ENCODE data around the gene HS2ST1.

Gene HS2ST1

DNA sequence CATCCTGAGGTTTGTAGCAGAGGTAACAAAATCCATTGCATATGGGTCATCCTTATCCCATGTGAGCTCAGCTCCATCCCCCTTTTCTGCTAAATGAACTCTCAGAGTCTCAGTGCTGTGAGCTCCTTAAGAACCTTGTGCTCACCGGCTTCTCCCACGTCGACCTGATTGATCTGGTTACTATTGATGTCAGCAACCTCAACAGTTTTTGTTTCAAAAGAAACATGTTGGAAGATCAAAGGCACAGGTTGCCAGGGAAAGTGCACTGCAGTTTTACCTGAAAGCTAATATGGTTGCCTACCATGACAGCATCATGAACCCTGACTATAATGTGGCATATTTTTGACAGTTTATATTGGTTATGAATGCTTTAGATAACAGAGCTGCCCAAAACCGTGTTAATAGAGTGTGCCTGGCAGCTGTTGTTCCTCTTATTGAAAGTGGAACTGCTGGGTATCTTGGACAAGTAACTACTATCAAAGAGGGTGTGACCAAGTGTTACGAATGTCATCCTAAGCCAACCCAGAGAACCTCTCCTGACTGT, 131.4 kb downstream of the HS2ST1 start:
- H3K4me3 ChIP-seq (ENCODE audit: low read length) = no peak overlapping the region
- DNase-seq (ENCODE audit: low read depth) = no peak
- TF ChIP-seq, protein P1, sequence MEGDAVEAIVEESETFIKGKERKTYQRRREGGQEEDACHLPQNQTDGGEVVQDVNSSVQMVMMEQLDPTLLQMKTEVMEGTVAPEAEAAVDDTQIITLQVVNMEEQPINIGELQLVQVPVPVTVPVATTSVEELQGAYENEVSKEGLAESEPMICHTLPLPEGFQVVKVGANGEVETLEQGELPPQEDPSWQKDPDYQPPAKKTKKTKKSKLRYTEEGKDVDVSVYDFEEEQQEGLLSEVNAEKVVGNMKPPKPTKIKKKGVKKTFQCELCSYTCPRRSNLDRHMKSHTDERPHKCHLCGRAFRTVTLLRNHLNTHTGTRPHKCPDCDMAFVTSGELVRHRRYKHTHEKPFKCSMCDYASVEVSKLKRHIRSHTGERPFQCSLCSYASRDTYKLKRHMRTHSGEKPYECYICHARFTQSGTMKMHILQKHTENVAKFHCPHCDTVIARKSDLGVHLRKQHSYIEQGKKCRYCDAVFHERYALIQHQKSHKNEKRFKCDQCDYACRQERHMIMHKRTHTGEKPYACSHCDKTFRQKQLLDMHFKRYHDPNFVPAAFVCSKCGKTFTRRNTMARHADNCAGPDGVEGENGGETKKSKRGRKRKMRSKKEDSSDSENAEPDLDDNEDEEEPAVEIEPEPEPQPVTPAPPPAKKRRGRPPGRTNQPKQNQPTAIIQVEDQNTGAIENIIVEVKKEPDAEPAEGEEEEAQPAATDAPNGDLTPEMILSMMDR (IDR thresholded peaks at IDR 0.05; ENCODE audit: insufficient read depth, low read depth, low read length, missing control alignments) = no peak

DNA sequence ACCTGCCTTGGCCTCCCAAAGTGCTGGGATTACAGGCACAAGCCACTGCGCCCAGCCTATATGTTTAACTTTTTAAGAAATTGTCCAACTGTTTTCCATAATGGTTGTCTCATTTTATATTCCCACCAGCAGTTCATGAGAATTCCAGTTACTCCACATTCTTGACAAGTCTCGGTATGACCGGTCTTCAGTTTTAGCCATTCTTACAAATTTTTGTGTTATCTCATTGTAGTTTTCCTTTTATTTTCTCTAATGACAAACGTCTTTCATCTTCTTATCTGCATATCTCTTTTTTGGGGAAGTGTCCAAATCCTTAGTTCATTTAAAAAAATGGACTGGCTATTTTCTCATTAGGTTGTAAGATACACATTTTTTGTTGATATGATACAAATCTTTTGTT, 132.5 kb downstream of the HS2ST1 start:
- DNase-seq (ENCODE audit: low read depth) = no peak
- H3K4me3 ChIP-seq (ENCODE audit: low read length) = no peak overlapping the region
- TF ChIP-seq, protein P1 (IDR thresholded peaks at IDR 0.05; ENCODE audit: insufficient read depth, low read depth, low read length, missing control alignments) = no peak

DNA sequence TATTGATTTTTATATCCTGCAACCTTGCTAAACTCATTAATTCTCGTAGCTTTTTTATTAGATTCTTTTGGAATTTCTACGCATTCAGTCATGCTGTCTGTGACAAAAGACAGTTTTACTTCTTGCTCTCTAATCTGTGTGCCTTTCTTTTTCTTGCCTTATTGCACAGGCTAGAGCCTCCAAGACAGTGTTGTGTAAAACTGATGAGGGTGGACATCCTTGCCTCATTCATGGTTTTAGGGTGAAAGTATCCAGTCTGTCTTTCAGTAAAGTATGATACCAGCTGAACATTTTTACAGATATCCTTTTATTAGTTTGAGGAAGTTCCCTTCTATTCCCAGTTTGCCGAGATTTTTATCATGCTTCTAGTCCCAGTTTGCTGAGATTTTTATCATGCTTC, 133.8 kb downstream of the HS2ST1 start:
- no peak overlapping the region for H3K4me3 ChIP-seq (ENCODE audit: low read length)
- TF ChIP-seq, protein P1 (IDR thresholded peaks at IDR 0.05; ENCODE audit: insufficient read depth, low read depth, low read length, missing control alignments) = no peak
- no peak for DNase-seq (ENCODE audit: low read depth)

DNA sequence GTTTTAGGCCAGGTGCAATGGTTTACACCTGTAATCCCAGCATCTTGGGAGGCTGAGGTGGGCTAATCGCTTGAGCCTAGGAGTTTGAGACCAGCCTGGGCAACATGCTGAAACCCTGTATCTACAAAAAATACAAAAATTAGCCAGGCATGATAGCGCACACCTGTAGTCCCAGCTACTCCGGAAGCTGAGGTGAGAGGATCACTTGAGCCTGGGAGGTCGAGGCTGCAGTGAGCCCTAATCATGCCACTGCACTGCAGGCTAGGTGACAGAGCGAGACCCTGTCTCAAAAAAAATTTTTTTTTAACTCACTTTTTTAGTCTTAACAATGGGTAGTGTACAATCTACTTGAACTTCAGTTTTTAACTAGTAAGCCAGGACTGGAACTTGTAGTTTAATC, 137.5 kb downstream of the HS2ST1 start:
- TF ChIP-seq, protein P1 (IDR thresholded peaks at IDR 0.05; ENCODE audit: insufficient read depth, low read depth, low read length, missing control alignments) = no peak
- no peak for DNase-seq (ENCODE audit: low read depth)
- no peak overlapping the region for H3K4me3 ChIP-seq (ENCODE audit: low read length)

DNA sequence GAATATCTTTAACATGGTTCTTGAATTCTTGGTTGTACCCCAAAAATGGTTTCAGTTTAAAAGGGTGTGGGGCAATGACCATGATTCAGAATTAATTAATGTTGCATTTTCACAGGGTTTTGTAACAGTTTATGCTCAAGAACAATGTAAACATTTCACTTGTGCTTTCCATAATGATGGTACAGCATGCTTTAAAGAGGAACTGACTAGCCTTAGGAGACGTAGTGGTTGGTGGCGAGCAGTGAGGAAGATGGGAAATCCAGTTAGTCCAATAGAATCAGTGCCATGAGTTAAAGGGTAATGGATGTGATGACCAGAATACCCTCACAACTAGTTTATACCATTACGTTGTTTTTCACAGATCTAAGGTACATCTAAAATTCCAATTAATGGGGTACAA, 138.0 kb downstream of the HS2ST1 start:
- TF ChIP-seq, protein P1 (IDR thresholded peaks at IDR 0.05; ENCODE audit: insufficient read depth, low read depth, low read length, missing control alignments) = no peak
- DNase-seq (ENCODE audit: low read depth) = no peak
- no peak overlapping the region for H3K4me3 ChIP-seq (ENCODE audit: low read length)

DNA sequence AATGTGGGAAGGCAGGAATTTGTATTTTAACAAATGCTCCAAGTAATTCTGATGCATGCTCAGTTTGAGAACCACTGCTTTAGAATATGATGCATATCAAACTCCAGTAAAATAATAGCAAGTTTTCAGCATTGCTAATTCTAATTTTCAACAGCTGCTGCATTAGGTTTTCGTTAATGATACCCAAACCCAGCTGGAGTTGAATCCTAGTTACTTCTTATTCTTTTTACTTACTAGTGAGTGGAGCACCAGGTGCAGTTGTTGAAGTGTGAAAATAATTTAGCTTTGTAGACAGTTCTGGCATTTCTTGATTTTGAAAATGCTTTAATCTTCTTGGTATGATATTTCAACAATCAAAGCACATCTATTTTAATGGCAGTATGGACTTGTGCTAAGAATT, 138.5 kb downstream of the HS2ST1 start:
- TF ChIP-seq, protein P1 (IDR thresholded peaks at IDR 0.05; ENCODE audit: insufficient read depth, low read depth, low read length, missing control alignments) = no peak
- no peak overlapping the region for H3K4me3 ChIP-seq (ENCODE audit: low read length)
- no peak for DNase-seq (ENCODE audit: low read depth)

DNA sequence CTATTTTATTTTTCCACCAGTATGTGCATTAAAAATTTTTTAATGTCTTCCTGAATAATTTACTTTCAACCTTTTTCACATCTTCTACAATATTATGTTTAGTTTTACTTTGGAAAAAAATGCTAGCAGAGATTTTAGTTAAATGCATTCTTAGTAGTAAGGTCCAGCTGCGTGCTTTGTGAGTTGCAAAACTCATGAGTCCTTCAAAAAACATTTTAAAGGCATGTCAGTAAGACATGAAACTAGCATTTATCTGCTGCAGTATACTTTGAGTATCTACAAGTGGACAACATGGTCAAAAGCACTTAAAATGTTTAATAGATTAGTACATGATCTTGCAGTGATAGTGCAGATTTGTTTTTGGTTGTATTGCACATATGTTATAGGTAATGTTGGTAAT, 139.0 kb downstream of the HS2ST1 start:
- no peak overlapping the region for H3K4me3 ChIP-seq (ENCODE audit: low read length)
- no peak for DNase-seq (ENCODE audit: low read depth)
- TF ChIP-seq, protein P1 (IDR thresholded peaks at IDR 0.05; ENCODE audit: insufficient read depth, low read depth, low read length, missing control alignments) = no peak
